ENCODE data around the gene ANKRD53. TPM values are rescaled to one million over a fixed set of nuclear protein-coding genes. Genes with fewer than 3 reads are reported as not detected.
A peak's percentile ranks its signal among the peaks of the same experiment; 100 is the strongest.

Gene ANKRD53
- polyA plus RNA-seq, 1 donor = 2.3 TPM

DNA sequence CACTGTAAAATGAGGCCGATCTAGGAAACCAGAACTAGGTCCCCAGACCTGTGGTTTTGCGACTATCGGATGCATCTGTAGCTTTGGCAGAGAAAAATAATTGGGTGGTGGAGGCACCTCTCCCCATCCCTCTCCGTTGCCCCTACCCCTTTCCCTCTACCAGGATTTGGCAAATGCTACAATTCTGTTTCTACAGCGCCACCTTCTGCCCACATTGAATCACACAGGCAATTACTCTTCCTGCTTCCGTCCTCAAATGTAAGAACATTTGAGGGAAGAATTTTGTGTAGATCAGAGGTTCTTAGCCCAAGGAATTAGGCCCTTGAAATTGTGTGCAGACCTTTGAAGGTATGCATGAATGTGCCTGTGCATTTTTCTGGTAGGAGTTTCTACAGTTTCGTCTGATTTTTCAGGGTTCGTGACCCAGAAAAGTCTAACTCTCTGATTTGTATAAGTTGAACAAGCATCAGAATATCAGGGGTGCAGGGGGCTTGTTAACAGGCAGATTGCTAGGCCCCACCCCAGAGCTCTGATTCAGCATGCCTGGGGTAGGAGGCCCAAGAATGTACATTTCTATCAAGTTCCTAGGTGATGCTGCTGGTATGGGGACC, 31.5 kb upstream of the ANKRD53 start:
- no peak overlapping the region for H3K4me3 ChIP-seq (ENCODE audit: low read length)
- no peak overlapping the region for H3K27ac ChIP-seq (ENCODE audit: low read length)
- peaks cover 60% of the 10 kb centered on the region for H3K27me3 ChIP-seq (ENCODE audit: control insufficient read depth, insufficient read depth, low read length)
- no peaks in the 10 kb centered on the region for H3K36me3 ChIP-seq (ENCODE audit: control insufficient read depth, insufficient read depth, low read length)
- peaks cover 2% of the 10 kb centered on the region for H3K4me1 ChIP-seq (ENCODE audit: control insufficient read depth, insufficient read depth, low read length)
- peaks cover 2% of the 10 kb centered on the region for H3K9me3 ChIP-seq (ENCODE audit: control insufficient read depth, low read depth, low read length)
- WGBS (ENCODE audit: insufficient coverage, low lambda C conversion rate) = 20% methylated on average over 2 of the region's 8 CpGs
- DNase-seq = no peak

DNA sequence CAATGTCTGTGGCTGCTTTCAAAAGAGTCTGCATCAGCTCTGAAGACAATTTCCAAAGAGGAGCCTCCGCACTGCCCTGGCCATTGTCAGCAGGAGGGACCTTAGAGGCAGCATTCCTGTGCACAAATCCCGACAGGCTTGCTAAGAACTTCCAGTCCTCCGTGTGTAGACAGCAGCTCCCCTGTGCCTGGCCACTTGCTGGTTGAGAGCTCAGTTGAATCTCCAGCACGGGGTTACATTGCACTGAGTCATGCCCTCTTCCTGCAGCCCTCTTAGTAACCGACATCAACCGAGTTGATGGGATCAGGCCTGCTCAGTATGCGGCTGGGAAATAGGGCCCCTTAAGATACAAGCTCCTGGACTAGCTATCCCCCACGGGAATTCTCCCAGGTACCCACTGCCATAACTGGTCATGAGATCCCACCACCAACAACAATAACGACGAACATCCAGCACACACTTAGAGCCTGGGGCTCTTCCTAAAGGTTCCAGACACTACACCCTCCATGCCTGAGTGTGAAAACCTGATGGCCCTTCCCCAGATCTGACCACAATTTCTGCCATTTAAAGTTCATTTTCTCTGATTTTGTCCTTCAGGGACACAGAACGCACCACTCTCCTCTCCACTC, 30.8 kb upstream of the ANKRD53 start:
- no peak overlapping the region for H3K4me3 ChIP-seq (ENCODE audit: low read length)
- WGBS (ENCODE audit: insufficient coverage, low lambda C conversion rate) = no CpG with 5 or more reads among the region's 11 CpGs

DNA sequence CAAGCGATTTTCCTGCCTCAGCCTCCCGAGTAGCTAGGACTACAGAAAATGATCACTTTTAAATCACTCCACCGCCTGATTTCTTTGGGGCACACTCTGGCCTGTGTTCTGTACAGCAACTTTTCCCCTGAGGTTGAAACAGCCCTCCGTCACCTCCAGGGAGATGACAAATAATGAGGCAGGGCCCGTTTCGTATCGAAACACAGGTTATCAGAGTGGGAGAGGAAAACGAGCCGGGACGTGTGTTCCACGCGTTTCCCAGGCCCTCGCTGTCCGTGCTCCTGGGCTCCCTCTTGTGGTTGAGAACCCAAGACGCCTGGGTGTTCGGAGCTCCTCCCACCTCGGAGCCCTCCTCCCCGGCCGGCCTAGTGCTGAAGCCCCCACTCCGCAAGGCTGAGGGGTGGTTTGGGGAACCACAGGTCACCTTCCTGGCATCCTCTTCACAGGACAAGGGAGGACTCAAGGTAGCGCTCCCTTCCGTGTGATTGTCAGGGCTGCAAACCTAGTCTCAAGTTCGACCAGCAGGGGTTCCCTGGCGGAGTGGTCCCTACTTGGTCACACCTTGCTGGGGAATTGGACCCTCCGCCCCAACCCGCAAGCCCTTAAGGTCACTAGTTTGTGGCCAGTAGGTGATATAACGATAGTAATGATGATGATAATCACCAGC, 30.0 kb upstream of the ANKRD53 start:
- H3K36me3 ChIP-seq (ENCODE audit: control insufficient read depth, insufficient read depth, low read length) = no peaks in the 10 kb centered on the region
- DNase-seq = peak; percentile 61 to 64
- WGBS (ENCODE audit: insufficient coverage, low lambda C conversion rate) = no CpG with 5 or more reads among the region's 27 CpGs
- peaks cover 2% of the 10 kb centered on the region for H3K4me1 ChIP-seq (ENCODE audit: control insufficient read depth, insufficient read depth, low read length)
- no peak overlapping the region for H3K27ac ChIP-seq (ENCODE audit: low read length)
- no peak overlapping the region for H3K4me3 ChIP-seq (ENCODE audit: low read length)
- peaks cover 2% of the 10 kb centered on the region for H3K9me3 ChIP-seq (ENCODE audit: control insufficient read depth, low read depth, low read length)
- peaks cover 54% of the 10 kb centered on the region for H3K27me3 ChIP-seq (ENCODE audit: control insufficient read depth, insufficient read depth, low read length)

More for the DNA sequence above, 30.8 kb upstream of the ANKRD53 start:
- peaks cover 58% of the 10 kb centered on the region for H3K27me3 ChIP-seq (ENCODE audit: control insufficient read depth, insufficient read depth, low read length)
- DNase-seq = no peak
- H3K27ac ChIP-seq (ENCODE audit: low read length) = no peak overlapping the region
- peaks cover 2% of the 10 kb centered on the region for H3K9me3 ChIP-seq (ENCODE audit: control insufficient read depth, low read depth, low read length)
- no peaks in the 10 kb centered on the region for H3K36me3 ChIP-seq (ENCODE audit: control insufficient read depth, insufficient read depth, low read length)
- peaks cover 2% of the 10 kb centered on the region for H3K4me1 ChIP-seq (ENCODE audit: control insufficient read depth, insufficient read depth, low read length)

DNA sequence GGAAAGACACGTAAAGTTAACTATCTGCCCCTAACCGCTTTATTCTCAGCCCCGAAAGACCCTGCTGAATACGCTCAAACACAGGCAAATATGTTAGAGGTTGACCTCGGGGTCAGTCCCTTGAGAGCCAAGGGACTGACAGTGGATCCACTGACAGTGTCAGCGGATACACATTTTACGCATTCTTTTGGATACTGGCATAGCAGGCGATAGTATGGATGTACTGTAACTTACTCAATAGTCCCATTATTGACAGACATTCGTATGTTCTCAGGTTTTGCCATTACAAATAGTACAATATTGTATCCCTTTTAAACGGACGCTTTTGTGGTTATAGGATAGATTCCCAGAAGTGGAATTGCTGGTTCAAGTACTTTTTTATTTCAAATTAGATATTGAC, 29.3 kb upstream of the ANKRD53 start:
- H3K27me3 ChIP-seq (ENCODE audit: control insufficient read depth, insufficient read depth, low read length) = peaks cover 48% of the 10 kb centered on the region
- H3K4me3 ChIP-seq (ENCODE audit: low read length) = no peak overlapping the region
- H3K27ac ChIP-seq (ENCODE audit: low read length) = no peak overlapping the region
- WGBS (ENCODE audit: insufficient coverage, low lambda C conversion rate) = 88% methylated on average over 4 of the region's 11 CpGs
- peaks cover 2% of the 10 kb centered on the region for H3K9me3 ChIP-seq (ENCODE audit: control insufficient read depth, low read depth, low read length)
- no peaks in the 10 kb centered on the region for H3K36me3 ChIP-seq (ENCODE audit: control insufficient read depth, insufficient read depth, low read length)
- no peak for DNase-seq
- peaks cover 2% of the 10 kb centered on the region for H3K4me1 ChIP-seq (ENCODE audit: control insufficient read depth, insufficient read depth, low read length)

DNA sequence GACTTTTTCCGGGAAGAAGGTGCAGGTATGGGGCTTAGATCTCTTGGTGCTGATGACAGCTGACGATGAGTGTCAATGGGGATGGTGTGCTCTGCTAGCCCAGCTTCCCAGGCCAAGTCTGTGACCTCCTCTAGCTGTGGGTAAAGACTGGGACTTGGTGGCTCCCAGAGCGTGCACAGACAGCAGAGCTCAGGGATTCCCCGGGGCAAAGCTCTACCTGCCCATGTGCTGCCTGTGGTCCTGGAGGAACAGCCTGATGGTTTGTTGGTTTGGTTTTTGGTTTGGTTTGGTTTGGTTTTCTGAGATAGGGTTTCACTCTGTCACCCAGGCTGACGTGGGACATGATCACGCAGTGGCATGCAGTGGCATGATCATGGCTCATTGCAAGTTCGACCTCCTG, 23.5 kb upstream of the ANKRD53 start:
- DNase-seq = no peak
- Histone ChIP-seq H3K27me3 (ENCODE audit: control insufficient read depth, insufficient read depth, low read length) (peaks cover 18% of the 10 kb centered on the region), H3K4me1 (ENCODE audit: control insufficient read depth, insufficient read depth, low read length) (peaks cover 8% of the 10 kb centered on the region), H3K36me3 (ENCODE audit: control insufficient read depth, insufficient read depth, low read length) (no peaks in the 10 kb centered on the region), H3K9me3 (ENCODE audit: control insufficient read depth, low read depth, low read length) (no peaks in the 10 kb centered on the region), H3K27ac (ENCODE audit: low read length) (no peak overlapping the region), H3K4me3 (ENCODE audit: low read length) (no peak overlapping the region)
- no CpG with 5 or more reads among the region's 7 CpGs for WGBS (ENCODE audit: insufficient coverage, low lambda C conversion rate)

DNA sequence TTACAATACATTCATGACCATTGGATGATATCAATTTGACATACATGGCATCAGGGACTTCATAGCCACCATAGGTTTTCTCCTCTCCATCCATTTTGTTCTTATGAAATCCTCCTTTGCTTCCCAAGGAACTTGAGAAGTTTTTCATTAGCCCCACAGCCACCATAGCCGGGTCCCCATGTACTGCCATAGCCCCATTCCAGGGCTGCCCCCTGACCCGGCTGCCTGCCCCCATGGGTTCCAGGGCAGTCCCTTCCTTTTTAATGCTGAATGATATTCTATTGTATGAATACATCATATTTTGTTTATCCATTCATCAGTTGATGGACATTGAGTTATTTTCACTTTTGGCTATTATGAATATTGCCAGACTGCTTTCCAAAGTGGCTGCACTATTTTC, 22.3 kb upstream of the ANKRD53 start:
- H3K4me1 ChIP-seq (ENCODE audit: control insufficient read depth, insufficient read depth, low read length) = peaks cover 8% of the 10 kb centered on the region
- DNase-seq = no peak
- no peak overlapping the region for H3K4me3 ChIP-seq (ENCODE audit: low read length)
- WGBS (ENCODE audit: insufficient coverage, low lambda C conversion rate) = 100% methylated on average over 1 of the region's 2 CpGs
- H3K27me3 ChIP-seq (ENCODE audit: control insufficient read depth, insufficient read depth, low read length) = peaks cover 22% of the 10 kb centered on the region
- H3K36me3 ChIP-seq (ENCODE audit: control insufficient read depth, insufficient read depth, low read length) = no peaks in the 10 kb centered on the region
- H3K9me3 ChIP-seq (ENCODE audit: control insufficient read depth, low read depth, low read length) = no peaks in the 10 kb centered on the region
- no peak overlapping the region for H3K27ac ChIP-seq (ENCODE audit: low read length)

DNA sequence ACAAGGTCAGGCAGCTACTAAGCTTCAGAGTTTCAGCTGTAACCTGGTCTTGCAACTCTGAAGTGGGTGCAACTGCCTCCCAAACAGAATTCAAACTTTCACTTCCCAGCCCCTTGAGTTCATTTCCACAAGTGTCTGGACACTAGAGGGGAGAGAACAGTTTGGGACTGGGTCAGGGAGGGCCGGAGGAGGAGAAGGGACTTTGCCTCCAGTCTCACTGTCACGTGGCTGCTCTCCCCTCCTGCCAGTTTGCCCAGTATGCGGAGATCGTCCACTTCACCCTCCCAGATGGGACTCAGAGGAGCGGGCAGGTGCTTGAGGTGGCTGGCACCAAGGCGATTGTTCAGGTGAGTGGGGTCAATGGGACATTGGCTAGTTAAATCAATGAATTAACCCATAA, 20.6 kb upstream of the ANKRD53 start:
- Histone ChIP-seq H3K4me3 (ENCODE audit: low read length) (no peak overlapping the region), H3K27ac (ENCODE audit: low read length) (no peak overlapping the region), H3K9me3 (ENCODE audit: control insufficient read depth, low read depth, low read length) (no peaks in the 10 kb centered on the region), H3K4me1 (ENCODE audit: control insufficient read depth, insufficient read depth, low read length) (peaks cover 8% of the 10 kb centered on the region), H3K27me3 (ENCODE audit: control insufficient read depth, insufficient read depth, low read length) (peaks cover 27% of the 10 kb centered on the region), H3K36me3 (ENCODE audit: control insufficient read depth, insufficient read depth, low read length) (no peaks in the 10 kb centered on the region)
- DNase-seq = peak in 1 of 2 donors; percentile 69
- no CpG with 5 or more reads among the region's 6 CpGs for WGBS (ENCODE audit: insufficient coverage, low lambda C conversion rate)

DNA sequence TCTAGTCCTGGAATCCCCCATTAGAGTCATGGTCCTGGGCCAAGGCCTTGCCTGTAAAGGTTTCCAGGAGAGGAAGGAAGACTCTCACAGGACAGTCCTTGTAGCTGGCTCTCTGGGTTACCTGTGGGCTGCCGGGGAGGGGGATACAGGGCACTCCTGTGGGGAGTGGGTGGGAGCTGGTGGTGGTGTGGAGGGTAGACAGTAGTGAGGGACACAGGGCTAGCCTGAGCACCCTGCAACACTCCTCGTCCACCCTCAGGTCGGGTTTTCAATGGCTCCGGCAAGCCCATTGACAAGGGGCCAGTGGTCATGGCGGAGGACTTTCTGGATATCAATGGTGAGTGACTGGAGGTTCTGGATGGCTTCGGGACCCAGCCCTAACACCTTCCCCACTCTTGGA, 19.7 kb upstream of the ANKRD53 start:
- Histone ChIP-seq H3K27ac (ENCODE audit: low read length) (no peak overlapping the region), H3K9me3 (ENCODE audit: control insufficient read depth, low read depth, low read length) (no peaks in the 10 kb centered on the region), H3K27me3 (ENCODE audit: control insufficient read depth, insufficient read depth, low read length) (peaks cover 34% of the 10 kb centered on the region), H3K36me3 (ENCODE audit: control insufficient read depth, insufficient read depth, low read length) (no peaks in the 10 kb centered on the region), H3K4me1 (ENCODE audit: control insufficient read depth, insufficient read depth, low read length) (peaks cover 8% of the 10 kb centered on the region), H3K4me3 (ENCODE audit: low read length) (no peak overlapping the region)
- no peak for DNase-seq
- no CpG with 5 or more reads among the region's 6 CpGs for WGBS (ENCODE audit: insufficient coverage, low lambda C conversion rate)

DNA sequence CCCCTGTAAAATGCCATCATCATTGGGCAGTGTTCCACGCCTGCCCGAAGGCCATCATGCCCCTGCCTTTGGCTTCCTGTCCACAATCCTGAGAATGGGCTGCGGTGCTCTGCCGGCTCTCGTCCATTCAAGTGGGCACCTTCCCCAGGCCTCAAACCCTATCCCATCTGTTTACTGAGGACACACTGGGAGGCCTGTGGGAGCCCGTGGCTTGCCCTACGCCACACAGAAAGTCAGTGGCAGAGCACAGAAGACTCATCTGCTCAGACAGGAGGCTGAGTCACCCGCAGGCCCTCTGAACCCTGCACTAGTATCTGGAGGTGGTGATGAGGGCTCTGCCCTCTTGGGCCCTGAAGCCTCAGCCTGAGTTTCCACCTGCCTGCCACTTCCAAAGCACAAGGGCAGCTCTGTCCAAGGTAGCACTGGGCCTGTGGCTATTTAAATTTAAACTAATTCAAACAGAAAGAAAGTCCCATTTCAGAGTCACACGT, 19.1 kb upstream of the ANKRD53 start:
- no peaks in the 10 kb centered on the region for H3K36me3 ChIP-seq (ENCODE audit: control insufficient read depth, insufficient read depth, low read length)
- no peak overlapping the region for H3K4me3 ChIP-seq (ENCODE audit: low read length)
- WGBS (ENCODE audit: insufficient coverage, low lambda C conversion rate) = no CpG with 5 or more reads among the region's 9 CpGs
- DNase-seq = no peak
- peaks cover 8% of the 10 kb centered on the region for H3K4me1 ChIP-seq (ENCODE audit: control insufficient read depth, insufficient read depth, low read length)
- H3K27me3 ChIP-seq (ENCODE audit: control insufficient read depth, insufficient read depth, low read length) = peaks cover 40% of the 10 kb centered on the region
- no peak overlapping the region for H3K27ac ChIP-seq (ENCODE audit: low read length)
- no peaks in the 10 kb centered on the region for H3K9me3 ChIP-seq (ENCODE audit: control insufficient read depth, low read depth, low read length)

DNA sequence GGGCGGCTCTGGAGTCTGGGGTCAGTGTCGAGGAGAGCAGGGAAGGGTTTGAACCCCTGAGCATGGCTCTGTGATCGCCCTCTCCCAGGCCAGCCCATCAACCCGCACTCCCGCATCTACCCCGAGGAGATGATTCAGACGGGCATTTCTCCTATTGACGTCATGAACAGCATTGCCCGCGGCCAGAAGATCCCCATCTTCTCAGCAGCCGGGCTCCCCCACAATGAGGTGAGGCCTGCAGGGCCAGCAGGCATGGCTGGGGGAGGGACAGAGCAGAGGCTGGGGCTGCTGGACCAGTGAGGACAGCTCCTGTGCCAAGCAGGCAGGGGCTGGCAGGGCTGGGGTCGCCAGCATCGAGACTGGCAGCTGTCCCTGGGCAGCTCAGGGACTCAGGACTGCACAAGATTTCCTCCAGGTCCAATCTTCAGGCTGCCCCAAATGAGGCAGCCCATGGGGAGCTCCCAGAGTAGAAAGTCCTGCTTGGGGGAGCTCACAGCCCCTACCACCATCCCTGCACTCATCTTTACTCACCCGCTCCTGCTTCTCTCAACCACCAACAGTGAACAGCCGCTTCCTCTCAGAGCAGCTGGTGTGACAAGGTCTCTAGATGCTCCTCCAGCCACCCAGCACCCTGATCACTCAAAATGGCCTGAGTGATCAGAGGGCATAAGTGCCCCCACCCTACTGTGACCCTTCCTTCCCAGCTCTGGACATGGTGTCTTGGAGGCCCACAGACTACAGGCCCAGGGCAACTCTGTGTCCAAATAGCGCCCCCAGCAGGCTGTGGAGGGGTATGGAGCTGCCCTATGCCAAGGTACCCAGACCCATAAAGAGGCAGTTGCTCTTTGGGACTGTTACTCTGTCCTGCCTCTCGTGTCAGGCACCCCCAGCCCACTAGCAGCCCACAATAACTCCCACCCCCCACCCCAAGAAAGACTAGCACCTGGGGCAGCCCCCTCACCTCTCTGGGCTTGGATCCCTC, 18.3 kb upstream of the ANKRD53 start:
- Histone ChIP-seq H3K4me3 (ENCODE audit: low read length) (no peak overlapping the region), H3K36me3 (ENCODE audit: control insufficient read depth, insufficient read depth, low read length) (no peaks in the 10 kb centered on the region), H3K27ac (ENCODE audit: low read length) (no peak overlapping the region), H3K4me1 (ENCODE audit: control insufficient read depth, insufficient read depth, low read length) (peaks cover 8% of the 10 kb centered on the region), H3K9me3 (ENCODE audit: control insufficient read depth, low read depth, low read length) (no peaks in the 10 kb centered on the region), H3K27me3 (ENCODE audit: control insufficient read depth, insufficient read depth, low read length) (peaks cover 42% of the 10 kb centered on the region)
- DNase-seq = no peak
- no CpG with 5 or more reads among the region's 17 CpGs for WGBS (ENCODE audit: insufficient coverage, low lambda C conversion rate)

All from large intestine (tissue), 3 donors.